Left kidney (tissue), 8 donors: Measurements from ENCODE around the gene CT45A3. TPM values are rescaled to one million over a fixed set of nuclear protein-coding genes. Genes with fewer than 3 reads are reported as not detected.
"Not testable (repeated sequence)": the region's sequence is repeated elsewhere in the genome, so short reads cannot be mapped to it uniquely, and the experiment has no call there.

Source experiments
- DNase-seq: peaks from one replicate; pipeline ENCODE4 v3.0.0-alpha.2; 2013
- long read RNA-seq, 8 donors: transcript quantifications; one replicate each; lab custom pipeline, GENCODE V29; 2026
- polyA plus RNA-seq: library from polyadenylated mRNA; unstranded; fragments of 120-200 nt; gene quantifications from one replicate; pipeline ENCODE4 v1.2.1, GENCODE V29; 2013; ENCODE audit not compliant: insufficient read length

Gene CT45A3
- polyA plus RNA-seq = not detected
- long read RNA-seq, donor 1 = 0 reads
- long read RNA-seq, donor 2 = 0 reads
- long read RNA-seq, donor 3 = 0 reads
- long read RNA-seq, donor 4 = 0 reads
- long read RNA-seq, donor 5 = 0 reads
- long read RNA-seq, donor 6 = 0 reads
- long read RNA-seq, donor 7 = 0 reads
- long read RNA-seq, donor 8 = 0 reads

GRCh38 chrX:135768091-135768490 lies at the start of gene CT45A3:
CT45A3 (minus strand) TSS chrX:135768191; CDS start chrX:135764444, 3,747 bp downstream.
- not testable (repeated sequence) for DNase-seq

GRCh38 chrX:135802687-135803086 lies 34.7 kb upstream of the CT45A3 start, which contains the start of gene CT45A6:
CT45A6 (minus strand) TSS chrX:135802787; CDS start chrX:135798993, 3,794 bp downstream.
- DNase-seq = not testable (repeated sequence)

DNA sequence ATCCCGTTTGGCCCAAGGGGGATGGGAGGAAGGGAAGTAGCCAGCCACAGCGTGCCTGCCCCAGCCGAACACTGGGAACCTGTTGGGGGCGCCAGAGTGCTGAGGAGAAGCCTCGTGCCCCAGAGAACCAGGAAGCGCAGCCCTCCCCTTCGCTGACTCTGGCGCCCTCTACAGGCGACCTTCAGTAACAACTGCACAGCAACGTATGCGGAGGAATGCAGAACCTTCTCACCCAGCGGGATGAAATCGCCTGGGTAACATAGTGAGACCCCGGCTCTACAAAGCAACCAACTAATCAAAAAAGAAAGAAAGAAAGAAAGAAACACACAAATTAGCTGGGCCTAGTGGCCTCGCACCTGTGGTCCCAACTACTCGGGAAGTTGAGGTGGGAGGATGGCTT lies 17.4 kb upstream of the CT45A3 start, which contains the start of gene CT45A5:
Gene CT45A5, minus strand, starts transcription at position 101 of the 400 bp plus-strand sequence. CDS start 3,774 bp downstream, outside the sequence.
- DNase-seq = not testable (repeated sequence)

GRCh38 chrX:135744739-135745138 lies 23.3 kb downstream of the CT45A3 start:
- not testable (repeated sequence) for DNase-seq

DNA sequence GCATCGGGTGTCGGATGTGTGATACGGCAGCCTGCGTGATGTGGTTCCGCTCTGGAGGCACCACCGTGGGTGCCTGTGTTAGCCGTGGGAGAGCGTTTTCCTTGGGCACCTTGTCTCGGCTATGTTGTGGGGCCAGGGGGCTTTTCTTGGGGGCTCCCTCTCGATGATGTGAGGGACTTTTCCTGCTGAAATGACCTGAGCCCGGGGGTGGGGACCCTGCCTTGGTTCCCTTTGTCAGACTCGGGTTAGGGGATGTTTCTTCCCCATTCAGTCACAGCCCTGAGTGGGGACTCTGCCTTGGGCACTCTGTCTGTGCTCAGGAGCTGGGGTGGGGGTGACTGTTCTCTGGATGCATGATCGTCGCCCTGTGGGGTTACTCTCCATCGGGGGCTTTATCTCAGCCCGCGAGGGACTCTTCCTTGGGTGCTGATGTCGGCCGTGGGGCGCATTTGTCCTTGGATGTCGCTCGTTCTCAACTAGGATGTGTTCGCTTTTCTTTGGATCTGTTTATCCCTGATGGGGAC lies 26.7 kb downstream of the CT45A3 start:
- no peak for DNase-seq

DNA sequence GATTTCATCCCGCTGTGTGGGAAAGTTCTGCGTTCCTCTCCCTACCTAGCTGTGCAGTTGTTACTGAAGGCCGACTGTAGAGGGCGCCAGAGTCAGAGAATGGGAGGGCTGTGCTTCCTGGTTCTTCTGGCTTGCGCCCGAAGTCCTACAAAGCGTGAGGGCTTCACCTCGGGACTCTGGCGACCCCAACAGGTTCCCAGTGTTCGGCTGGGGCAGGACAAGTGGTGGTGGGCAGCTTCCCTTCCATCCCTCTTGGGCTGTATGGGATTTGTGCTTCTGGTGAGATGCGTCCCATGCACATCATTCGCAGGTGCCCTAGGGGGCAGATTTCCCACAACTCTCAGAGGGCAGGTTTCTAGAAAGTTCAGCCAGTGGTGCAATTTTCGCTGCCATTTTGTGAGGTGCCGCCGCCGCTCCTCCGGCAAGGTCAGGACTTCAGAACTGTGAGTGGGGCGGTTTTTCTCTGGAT lies 27.3 kb downstream of the CT45A3 start:
- DNase-seq = peak; percentile 8

- DNase-seq = peak; percentile 19
Measured at GRCh38 chrX:135737366-135738071, 30.5 kb downstream of the CT45A3 start.

DNA sequence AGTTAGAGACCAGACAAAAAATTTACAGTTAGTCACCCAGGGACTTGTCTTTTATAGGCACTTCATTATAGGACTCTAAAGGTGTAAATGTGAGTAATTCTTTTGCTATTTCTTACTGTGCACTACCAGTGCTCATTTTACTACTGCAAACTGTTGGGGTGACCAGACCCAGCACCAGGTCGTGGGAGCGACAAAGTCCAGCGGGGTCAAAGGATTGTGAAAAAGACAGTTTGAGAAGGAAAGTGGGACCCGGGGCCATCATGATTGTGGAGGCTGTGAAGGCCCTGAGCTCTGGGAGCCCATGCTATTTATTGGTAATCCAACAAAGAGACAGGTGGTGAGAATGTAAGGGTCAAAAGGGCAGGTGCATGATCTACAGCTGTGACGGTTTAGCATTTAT lies 33.3 kb downstream of the CT45A3 start:
- not testable (repeated sequence) for DNase-seq

- DNase-seq = no peak
Measured at GRCh38 chrX:135713795-135714194, 54.2 kb downstream of the CT45A3 start.

GRCh38 chrX:135713183-135713689 lies 54.8 kb downstream of the CT45A3 start, which contains the start of gene CT45A1:
CT45A1 (plus strand) TSS chrX:135713639; CDS start chrX:135718941, 5,302 bp downstream.
- DNase-seq = not testable (repeated sequence)

Other genes starting within 250 kb of the CT45A3 start
- 32.2 TPM for gene INTS6L, start 247.5 kb downstream of the CT45A3 start, polyA plus RNA-seq
- gene CT45A1, start 54.6 kb downstream of the CT45A3 start, polyA plus RNA-seq = not detected
- gene CT45A5, start 17.3 kb upstream of the CT45A3 start, polyA plus RNA-seq = not detected
- not detected for gene CT45A6, start 34.6 kb upstream of the CT45A3 start, polyA plus RNA-seq
- gene CT45A2, start 51.8 kb upstream of the CT45A3 start, polyA plus RNA-seq = not detected
- gene CT45A7, start 69.1 kb upstream of the CT45A3 start, polyA plus RNA-seq = not detected
- gene CT45A8, start 86.3 kb upstream of the CT45A3 start, polyA plus RNA-seq = not detected
- not detected for gene CT45A9, start 103.6 kb upstream of the CT45A3 start, polyA plus RNA-seq
- gene CT45A10, start 125.3 kb upstream of the CT45A3 start, polyA plus RNA-seq = not detected
- gene SAGE1, start 125.5 kb upstream of the CT45A3 start, polyA plus RNA-seq = not detected
- 30.7 TPM for gene MMGT1, start 205.8 kb upstream of the CT45A3 start, polyA plus RNA-seq
- 17.7 TPM for gene SLC9A6, start 217.2 kb upstream of the CT45A3 start, polyA plus RNA-seq